GM18511 (cell line): ENCODE measurements around the gene RD3L.
"Not testable (repeated sequence)": the region's sequence is repeated elsewhere in the genome, so short reads cannot be mapped to it uniquely, and the experiment has no call there.

Source experiments
- ATAC-seq: cut with Tn5 transposase; IDR thresholded peaks from one replicate; pipeline ENCODE4 v1.9.1; 2021; ENCODE audit warnings: mild to moderate bottlenecking, moderate library complexity; ENCODE audit not compliant: unreplicated experiment

The RD3L gene

DNA sequence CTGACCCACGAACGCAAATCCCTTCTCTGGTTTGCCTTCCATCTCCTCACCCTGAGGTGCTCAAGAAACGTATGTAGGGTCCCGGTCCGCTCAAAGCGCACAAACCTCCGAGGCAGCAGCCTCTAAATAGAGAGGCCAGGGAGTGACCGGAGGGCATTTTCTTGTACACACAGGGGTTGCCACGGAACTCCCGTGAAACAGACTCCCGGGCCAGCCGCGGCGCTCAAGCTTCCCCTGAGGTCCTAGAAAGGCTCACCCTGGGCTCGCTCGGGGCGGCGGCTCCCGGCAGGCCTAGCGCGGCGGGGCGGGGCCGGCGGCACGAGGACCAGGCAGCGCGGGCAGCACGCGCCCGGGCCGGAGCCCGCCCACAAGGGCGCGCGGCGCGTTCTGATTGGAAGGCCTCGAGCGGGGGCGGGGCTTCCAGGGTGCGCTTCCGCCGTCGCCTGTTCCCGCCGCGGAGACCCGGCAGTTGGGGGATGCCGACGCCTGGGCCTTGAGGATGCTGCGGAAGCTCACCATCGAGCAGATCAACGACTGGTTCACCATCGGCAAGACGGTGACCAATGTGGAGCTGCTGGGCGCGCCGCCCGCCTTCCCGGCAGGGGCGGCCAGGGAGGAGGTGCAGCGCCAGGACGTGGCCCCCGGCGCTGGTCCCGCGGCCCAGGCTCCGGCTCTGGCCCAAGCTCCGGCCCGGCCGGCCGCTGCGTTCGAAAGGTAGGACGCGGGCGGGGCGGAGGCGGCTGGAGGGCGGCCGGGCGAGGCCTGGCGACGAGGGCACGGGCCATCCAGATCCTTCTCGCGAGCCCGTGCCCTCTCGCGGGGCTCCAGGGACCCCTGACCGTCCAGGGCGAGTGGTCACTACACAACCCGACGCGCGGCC lies 14.1 kb downstream of the RD3L start, which contains the start of gene TDRD9:
Gene TDRD9 (plus strand): TSS at position 446 of the 880 bp plus-strand sequence. CDS start 54 bp downstream, at position 500.
- no peak for ATAC-seq

DNA sequence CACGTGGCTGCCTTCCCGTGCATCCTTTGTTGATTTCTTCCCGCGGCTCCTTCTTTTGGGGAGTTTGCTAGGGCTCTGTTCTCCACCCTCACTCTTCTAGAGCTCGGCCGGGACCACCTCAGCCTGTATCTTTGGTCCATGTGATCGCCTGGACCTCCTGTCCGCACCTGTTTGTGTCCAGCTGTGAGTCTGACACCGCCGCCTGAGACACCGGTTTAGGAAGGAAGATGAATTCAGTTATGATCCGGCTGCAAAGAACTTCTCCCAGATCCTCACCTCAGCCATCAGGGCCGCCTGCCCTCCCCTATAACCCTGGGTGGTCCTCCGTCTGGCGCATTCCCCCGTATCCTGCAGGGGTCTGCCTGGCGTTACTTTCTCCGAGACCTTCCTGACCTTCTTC lies 14.8 kb downstream of the RD3L start:
- no peak for ATAC-seq

DNA sequence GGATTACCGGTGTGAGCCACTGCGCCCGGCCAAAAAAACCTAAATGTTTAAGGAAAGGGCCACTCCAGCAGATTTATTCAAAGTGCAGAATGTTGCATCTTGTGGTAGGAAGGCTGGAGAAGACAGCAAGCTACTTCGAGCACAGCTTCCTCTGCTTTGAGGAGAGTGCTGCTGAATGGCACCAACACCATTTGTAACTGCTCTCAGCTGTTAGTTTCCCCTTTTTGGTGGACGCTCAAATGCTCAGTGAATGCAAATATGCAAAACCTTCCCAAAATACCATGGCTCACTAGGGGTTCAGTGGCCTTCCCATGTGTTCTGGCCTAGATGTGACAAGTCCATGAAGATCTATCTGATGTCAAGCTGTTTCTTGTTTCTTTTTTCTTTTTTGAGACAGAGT lies 17.0 kb downstream of the RD3L start:
- no peak for ATAC-seq

DNA sequence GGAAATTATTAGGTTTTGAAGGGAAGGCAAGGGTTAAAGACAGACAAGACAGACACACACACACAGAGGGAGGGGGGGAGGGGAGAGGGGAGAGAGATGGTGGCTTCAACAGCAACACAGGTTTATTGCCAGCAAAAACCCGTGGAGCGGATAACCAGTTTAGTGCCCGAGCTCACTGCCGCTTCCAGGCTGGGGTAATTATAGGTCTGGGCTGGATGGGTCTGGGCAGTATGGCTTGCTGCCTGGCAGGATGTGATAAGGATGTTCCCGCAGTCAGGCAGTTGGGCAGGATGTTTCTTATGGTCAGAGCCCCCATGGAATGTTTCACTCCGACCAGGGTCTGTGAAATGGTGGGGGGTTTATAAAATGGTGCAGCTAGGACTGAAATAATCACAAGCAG lies 18.5 kb downstream of the RD3L start:
- ATAC-seq = no peak

- not testable (repeated sequence) for ATAC-seq
Observed at GRCh38 chr14:103921855-103922200, 20.5 kb downstream of the RD3L start.

- peak; percentile 99 for ATAC-seq
Observed at GRCh38 chr14:103920981-103921854, 21.1 kb downstream of the RD3L start.

GRCh38 chr14:103916636-103917262 lies 25.6 kb downstream of the RD3L start:
- ATAC-seq = no peak

DNA sequence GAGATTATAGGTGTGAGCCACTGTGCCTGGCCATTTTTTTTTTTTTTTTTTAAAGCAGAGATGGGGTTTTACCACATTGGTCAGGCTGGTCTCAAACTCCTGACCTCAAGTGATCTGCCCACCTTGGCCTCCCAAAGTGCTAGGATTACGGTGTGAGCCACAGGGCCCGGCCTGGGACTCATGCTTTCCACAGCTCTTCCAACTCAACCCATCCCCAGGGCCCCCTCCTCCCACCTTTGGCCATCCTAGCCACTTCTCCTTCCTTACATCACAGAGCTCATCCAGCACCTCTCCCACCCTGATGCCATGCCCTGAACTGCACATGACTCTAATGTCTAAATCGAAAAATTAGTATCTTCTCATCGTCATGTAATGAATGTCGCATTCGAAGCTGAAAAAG lies 26.7 kb downstream of the RD3L start:
- ATAC-seq = no peak

GRCh38 chr14:103910984-103911383 lies 31.3 kb downstream of the RD3L start:
- no peak for ATAC-seq

GRCh38 chr14:103910262-103910935 lies 31.9 kb downstream of the RD3L start:
- no peak for ATAC-seq

DNA sequence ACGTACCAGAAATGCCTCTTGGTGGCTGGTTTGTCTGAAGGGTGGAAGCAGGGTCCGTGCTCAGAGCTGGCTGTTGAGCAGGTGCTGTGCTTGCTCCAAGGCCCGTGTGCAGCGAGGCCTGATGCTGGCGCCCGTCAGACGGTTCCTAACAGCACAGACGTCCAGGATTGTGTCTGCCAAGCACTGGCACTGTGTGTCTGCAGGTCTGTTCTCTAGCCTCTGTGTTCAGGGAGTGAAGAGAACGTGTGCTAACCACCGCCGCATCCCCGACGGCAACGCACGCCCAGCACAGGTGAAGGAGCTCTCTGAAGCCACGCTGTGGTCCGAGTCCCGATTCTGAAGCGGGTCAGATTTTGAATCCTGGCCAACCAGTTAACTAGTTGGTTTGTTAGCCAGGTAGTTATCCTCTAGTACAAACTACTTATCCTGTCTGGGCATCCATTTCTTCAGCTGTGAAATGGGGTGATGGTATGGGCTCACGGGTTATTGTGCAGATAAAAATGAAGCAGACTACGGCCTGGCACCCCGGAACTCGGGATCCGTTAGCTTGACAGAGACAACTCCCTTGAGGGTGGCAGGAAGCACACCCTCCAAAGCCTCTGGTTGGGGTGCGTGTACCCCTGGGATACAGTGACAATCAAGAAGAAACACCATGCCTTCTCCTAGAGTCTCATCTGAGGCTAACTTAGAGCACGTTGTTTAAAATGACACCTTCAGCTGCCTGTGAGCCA lies 32.6 kb downstream of the RD3L start:
- no peak for ATAC-seq

GRCh38 chr14:103908580-103908979 lies 33.7 kb downstream of the RD3L start:
- no peak for ATAC-seq

- no peak for ATAC-seq
Observed at GRCh38 chr14:103905842-103906456, 36.4 kb downstream of the RD3L start.

DNA sequence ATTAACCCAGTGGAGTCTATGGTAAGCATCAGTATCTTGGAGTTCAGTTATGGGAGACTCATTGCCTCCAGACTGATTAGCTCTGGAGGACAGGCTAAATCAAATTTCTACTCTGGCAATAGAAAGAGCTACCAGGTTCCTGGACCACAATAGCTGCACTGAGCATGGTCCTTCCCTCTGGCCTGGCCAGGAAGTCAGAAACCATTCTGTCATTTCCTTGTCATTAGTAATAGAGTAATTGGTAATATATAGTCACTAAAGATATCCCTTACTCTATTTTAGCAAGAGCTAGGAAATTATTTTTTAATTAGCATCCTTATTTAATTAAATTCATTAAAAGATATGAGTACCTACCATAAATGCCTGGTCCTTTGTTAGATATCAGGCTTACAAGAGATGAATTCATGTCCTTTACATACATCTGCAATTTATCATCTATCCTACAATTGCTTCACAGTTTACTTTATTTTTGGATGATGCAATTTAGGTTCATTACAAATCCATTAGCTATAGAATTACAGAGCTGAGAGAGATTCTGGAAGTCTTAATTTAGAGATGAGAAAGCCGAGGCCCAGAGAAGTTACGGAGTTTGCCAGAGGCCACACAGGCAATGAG lies 37.7 kb downstream of the RD3L start:
- no peak for ATAC-seq

GRCh38 chr14:103899833-103900232 lies 42.5 kb downstream of the RD3L start:
- no peak for ATAC-seq

DNA sequence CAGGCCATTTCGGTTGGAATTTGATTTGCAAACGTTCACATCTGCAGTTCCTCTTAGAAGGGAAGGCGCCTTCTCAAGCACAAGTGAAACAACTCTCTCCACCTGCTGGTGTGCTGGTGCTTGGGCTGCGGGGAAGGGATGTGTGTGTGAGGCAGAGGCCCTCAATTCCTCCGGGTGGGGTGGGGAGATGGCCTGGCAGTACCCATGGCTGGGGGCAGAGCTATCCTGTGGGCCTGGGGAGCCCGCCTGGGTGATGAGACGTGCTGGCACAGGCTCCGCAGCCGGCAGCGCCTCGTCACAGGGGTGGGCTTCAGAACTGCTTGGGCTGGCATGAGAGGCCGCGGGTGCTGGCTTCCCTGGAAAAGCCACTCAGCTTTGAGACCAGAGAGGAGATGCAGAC lies 43.0 kb downstream of the RD3L start:
- no peak for ATAC-seq

DNA sequence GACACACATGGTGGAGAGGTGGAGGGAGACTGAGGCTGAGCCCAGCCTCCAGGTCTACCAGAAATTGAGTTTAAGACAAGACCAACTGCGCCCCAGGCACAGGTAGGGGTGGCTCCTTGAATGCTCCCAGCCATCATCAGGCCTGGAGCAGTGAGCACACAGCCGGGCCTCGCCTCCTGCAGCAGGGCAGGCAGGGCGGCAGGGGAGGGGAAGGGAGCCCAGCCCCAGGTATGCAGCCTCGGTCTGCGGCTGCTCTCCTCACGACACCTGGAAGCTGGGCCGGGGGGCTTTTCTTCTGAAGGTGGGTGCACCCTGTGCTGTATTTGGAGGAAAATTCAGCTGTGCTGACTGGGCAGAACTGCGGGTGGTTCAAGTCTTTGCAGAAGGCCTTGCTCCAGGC lies 43.6 kb downstream of the RD3L start:
- no peak for ATAC-seq

GRCh38 chr14:103898204-103898603 lies 44.1 kb downstream of the RD3L start:
- ATAC-seq = no peak
